HEK293 (cell line): ENCODE results near the gene PNPLA6.

Experiments
- AEBP2 ChIP-seq: fragments of 450-650 bp; formaldehyde crosslinking; IDR thresholded peaks from 2 replicates; pipeline ENCODE4 v1.5.1; 2016; ENCODE audit warnings: missing biosample characterization, missing genetic modification characterization, borderline replicate concordance
- BCL11A ChIP-seq: fragments of 450-650 bp; formaldehyde crosslinking; IDR thresholded peaks from 2 replicates; pipeline ENCODE4 v1.5.1; 2016; ENCODE audit warnings: low read depth, missing biosample characterization, missing genetic modification characterization
- BCL11B ChIP-seq: fragments of 450-650 bp; formaldehyde crosslinking; IDR thresholded peaks from 2 replicates; pipeline ENCODE4 v1.5.1; 2016; ENCODE audit warnings: low read depth, missing biosample characterization, missing genetic modification characterization
- BCL6B ChIP-seq: fragments of 450-650 bp; formaldehyde crosslinking; IDR thresholded peaks from 2 replicates; pipeline ENCODE4 v1.5.1; 2017; ENCODE audit warnings: missing biosample characterization, missing genetic modification characterization
- EGR2 ChIP-seq: fragments of 450-650 bp; formaldehyde crosslinking; IDR thresholded peaks from 2 replicates; pipeline ENCODE4 v1.5.1; 2016; ENCODE audit warnings: low read depth, missing biosample characterization, missing genetic modification characterization
- KLF16 ChIP-seq: fragments of 450-650 bp; formaldehyde crosslinking; IDR thresholded peaks from 2 replicates; pipeline ENCODE4 v1.5.1; 2017; ENCODE audit warnings: missing biosample characterization, missing genetic modification characterization
- RBAK ChIP-seq: fragments of 450-650 bp; formaldehyde crosslinking; IDR thresholded peaks from 2 replicates; pipeline ENCODE4 v1.5.1; 2016; ENCODE audit warnings: missing biosample characterization, missing genetic modification characterization
- ZBTB10 ChIP-seq: fragments of 450-650 bp; formaldehyde crosslinking; IDR thresholded peaks from 2 replicates; pipeline ENCODE4 v1.5.1; 2016; ENCODE audit warnings: missing biosample characterization, missing genetic modification characterization
- ZBTB11 ChIP-seq: fragments of 450-650 bp; formaldehyde crosslinking; conservative IDR thresholded peaks from 2 replicates; pipeline ENCODE4 v1.5.1; 2016; ENCODE audit warnings: low read depth, missing biosample characterization, missing genetic modification characterization
- ZBTB20 ChIP-seq: fragments of 450-650 bp; formaldehyde crosslinking; IDR thresholded peaks from 2 replicates; pipeline ENCODE4 v1.5.1; 2016; ENCODE audit warnings: missing biosample characterization, missing genetic modification characterization
- ZBTB48 ChIP-seq: fragments of 450-650 bp; formaldehyde crosslinking; IDR thresholded peaks from 2 replicates; pipeline ENCODE4 v1.5.1; 2016; ENCODE audit warnings: missing biosample characterization, missing genetic modification characterization
- ZBTB49 ChIP-seq: fragments of 450-650 bp; formaldehyde crosslinking; IDR thresholded peaks from 2 replicates; pipeline ENCODE4 v1.5.1; 2016; ENCODE audit warnings: missing biosample characterization, missing genetic modification characterization, low read depth
- ZBTB7A ChIP-seq: fragments of 450-650 bp; formaldehyde crosslinking; IDR thresholded peaks from 2 replicates; pipeline ENCODE4 v1.5.1; 2016; ENCODE audit warnings: low read depth, missing biosample characterization, missing genetic modification characterization
- ZNF148 ChIP-seq: fragments of 450-650 bp; formaldehyde crosslinking; IDR thresholded peaks from 2 replicates; pipeline ENCODE4 v1.5.0; 2017; ENCODE audit warnings: missing biosample characterization, missing genetic modification characterization, borderline replicate concordance
- ZNF155 ChIP-seq: fragments of 450-650 bp; formaldehyde crosslinking; IDR thresholded peaks from 2 replicates; pipeline ENCODE4 v1.5.1; 2016; ENCODE audit warnings: missing biosample characterization, missing genetic modification characterization
- ZNF292 ChIP-seq: fragments of 450-650 bp; formaldehyde crosslinking; IDR thresholded peaks from 2 replicates; pipeline ENCODE4 v1.5.1; 2016; ENCODE audit warnings: low read depth, missing biosample characterization, missing genetic modification characterization, borderline replicate concordance
- ZNF548 ChIP-seq: fragments of 450-650 bp; formaldehyde crosslinking; IDR thresholded peaks from 2 replicates; pipeline ENCODE4 v1.5.1; 2016; ENCODE audit warnings: missing biosample characterization, missing genetic modification characterization
- ZNF558 ChIP-seq: fragments of 450-650 bp; formaldehyde crosslinking; IDR thresholded peaks from 2 replicates; pipeline ENCODE4 v1.5.1; 2016; ENCODE audit warnings: missing biosample characterization, missing genetic modification characterization
- ZNF629 ChIP-seq: fragments of 450-650 bp; formaldehyde crosslinking; IDR thresholded peaks from 2 replicates; pipeline ENCODE4 v1.5.1; 2017; ENCODE audit warnings: missing biosample characterization, missing genetic modification characterization
- ZNF645 ChIP-seq: fragments of 450-650 bp; formaldehyde crosslinking; IDR thresholded peaks from 2 replicates; pipeline ENCODE4; 2016; ENCODE audit warnings: missing biosample characterization, missing genetic modification characterization
- ZNF677 ChIP-seq: fragments of 450-650 bp; IDR thresholded peaks from 2 replicates; pipeline ENCODE4 v1.5.0; 2018; ENCODE audit warnings: missing biosample characterization, mild to moderate bottlenecking, missing genetic modification characterization, moderate library complexity
- ZNF776 ChIP-seq: fragments of 450-650 bp; formaldehyde crosslinking; IDR thresholded peaks from 2 replicates; pipeline ENCODE4 v1.5.0; 2017; ENCODE audit warnings: missing biosample characterization, missing genetic modification characterization, borderline replicate concordance

The PNPLA6 gene

GRCh38 chr19:7535047-7535997 lies at the start of gene PNPLA6 (continued):
- TF ChIP-seq ZBTB11 (tag by site-specific recombination): peak; percentile 94
- TF ChIP-seq ZNF645 (tag by site-specific recombination): no peak
- TF ChIP-seq RBAK (tag by site-specific recombination): no peak
- no peak for TF ChIP-seq AEBP2 (tag by site-specific recombination)
- peak; percentile 94 for TF ChIP-seq ZNF629 (tag by site-specific recombination)
- TF ChIP-seq ZBTB20 (tag by site-specific recombination): peak; percentile 86
- no peak for TF ChIP-seq ZNF548 (tag by site-specific recombination)
- TF ChIP-seq BCL6B (tag by site-specific recombination): no peak
- no peak for TF ChIP-seq ZNF776 (tag by site-specific recombination)
- no peak for TF ChIP-seq ZNF155 (tag by site-specific recombination)
- TF ChIP-seq KLF16 (tag by site-specific recombination): peak; percentile 82; the same call in 1 of the 2 replicates
- TF ChIP-seq ZNF558 (tag by site-specific recombination): no peak
- peak; percentile 64; the same call in 1 of the 2 replicates for TF ChIP-seq BCL11B (tag by site-specific recombination)
- no peak for TF ChIP-seq ZNF292 (tag by site-specific recombination)
- TF ChIP-seq ZNF677 (tag by site-specific recombination): no peak; the same call in 1 of the 2 replicates
- TF ChIP-seq EGR2 (tag by site-specific recombination): no peak; the same call in 1 of the 2 replicates
- TF ChIP-seq ZBTB10 (tag by site-specific recombination): peak; percentile 75
- TF ChIP-seq ZBTB49 (tag by site-specific recombination): no peak
- 0 out of 2 replicates have a peak, but pooled peaks have one; percentile 17 for TF ChIP-seq ZNF148 (tag by site-specific recombination)
- TF ChIP-seq ZBTB48 (tag by site-specific recombination): peak; percentile 62; the same call in 1 of the 2 replicates
- no peak for TF ChIP-seq BCL11A (tag by site-specific recombination)
- no peak for TF ChIP-seq ZBTB7A (tag by site-specific recombination)
